ENCODE measurements around the gene TMEM14C.
"Not testable (repeated sequence)": the region's sequence is repeated elsewhere in the genome, so short reads cannot be mapped to it uniquely, and the experiment has no call there.

TMEM14C gene

GRCh38 chr6:10722820-10723566, at the start of gene TMEM14C:
TMEM14C (plus strand) TSS chr6:10723070; CDS start chr6:10724614, 1,544 bp downstream.
- peak; percentile 71 for DNase-seq

GRCh38 chr6:10676403-10676802, 46.5 kb upstream of the TMEM14C start:
- DNase-seq, result no peak

DNA sequence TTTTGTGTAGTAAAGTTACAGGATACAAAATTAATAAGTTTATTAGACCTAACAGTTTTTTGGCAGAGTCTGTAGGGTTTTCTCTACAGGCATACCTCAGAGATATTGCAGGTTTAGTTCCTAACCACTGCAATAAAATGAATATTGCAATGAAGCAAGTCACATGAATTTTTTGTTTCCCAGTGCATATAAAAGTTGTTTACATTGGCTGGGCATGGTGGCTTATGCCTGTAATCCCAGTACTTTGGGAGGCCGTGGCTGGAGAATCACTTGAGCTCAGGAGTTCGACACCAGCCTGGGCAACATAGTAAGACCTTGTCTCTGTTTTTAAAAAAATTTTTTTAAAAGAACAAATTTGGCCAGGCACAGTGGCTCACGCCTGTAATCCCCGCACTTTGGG, 44.4 kb upstream of the TMEM14C start:
- DNase-seq, result no peak

GRCh38 chr6:10681795-10682194, 41.1 kb upstream of the TMEM14C start:
- no peak for DNase-seq

DNA sequence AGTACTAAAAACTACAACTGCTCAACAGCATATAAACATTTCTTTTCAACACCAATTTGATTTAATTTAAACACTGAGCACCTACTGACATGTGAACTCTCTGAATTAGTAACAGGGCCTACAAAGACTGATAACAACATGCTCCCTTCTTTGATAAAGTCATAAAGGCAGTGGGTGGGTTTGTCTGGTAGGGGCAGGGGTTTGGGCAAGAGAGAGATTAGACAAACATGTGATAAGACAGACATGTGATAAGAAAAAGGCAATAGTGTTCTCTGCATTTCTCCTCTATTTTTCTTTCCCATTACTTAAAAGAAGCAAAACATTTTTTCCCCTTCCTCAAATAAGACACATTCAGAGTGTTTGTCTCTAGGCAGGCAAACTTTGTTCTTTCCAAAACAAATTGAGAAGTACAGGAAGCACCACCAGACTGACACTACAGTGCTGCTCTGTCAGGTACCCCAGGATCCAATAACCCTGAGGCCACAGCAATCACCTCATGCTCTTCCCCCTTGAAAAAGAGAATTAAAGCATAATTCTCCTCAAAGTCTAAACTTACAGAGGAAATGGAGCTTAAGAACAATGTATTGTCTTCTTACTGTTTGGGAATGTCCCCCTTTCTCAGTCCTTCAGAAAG, 40.4 kb upstream of the TMEM14C start:
- no peak for DNase-seq

- no peak for DNase-seq
These were observed 38.3 kb upstream of the TMEM14C start for GRCh38 chr6:10684618-10685017.

- no peak for DNase-seq
These were observed 37.6 kb upstream of the TMEM14C start for GRCh38 chr6:10685092-10685915.

GRCh38 chr6:10686901-10687300, 36.0 kb upstream of the TMEM14C start:
- DNase-seq, result no peak

GRCh38 chr6:10687582-10687981, 35.3 kb upstream of the TMEM14C start:
- peak; percentile 12 for DNase-seq

- DNase-seq, result peak; percentile 15
These were observed 32.0 kb upstream of the TMEM14C start for GRCh38 chr6:10690651-10691445.

DNA sequence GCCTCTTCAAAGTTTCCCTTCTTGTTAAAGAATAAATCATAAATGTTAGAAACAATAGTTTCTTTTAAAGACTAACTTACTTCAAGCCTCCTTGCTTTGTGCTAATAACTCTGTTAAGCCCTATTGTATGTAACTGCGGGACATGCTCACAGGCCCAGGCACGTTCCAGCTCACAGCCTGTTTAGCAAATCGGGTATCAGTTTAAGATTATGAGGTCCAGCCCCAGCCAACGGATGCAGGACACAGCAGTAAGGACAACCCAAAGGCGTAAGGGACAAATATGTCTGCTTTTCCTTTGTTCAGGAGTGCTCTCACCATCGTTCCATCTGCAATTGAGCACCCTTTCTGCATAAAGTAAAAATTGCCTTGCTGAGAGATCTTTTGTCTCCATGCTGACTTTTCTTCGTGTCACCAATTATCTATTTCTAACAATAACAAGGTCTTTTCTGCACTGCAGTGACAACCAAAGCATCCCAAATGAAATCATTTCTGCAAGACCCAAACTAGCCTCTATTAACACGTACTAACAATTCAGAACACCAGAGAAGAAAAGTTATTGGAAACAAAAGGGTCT, 29.8 kb upstream of the TMEM14C start:
- no peak for DNase-seq

DNA sequence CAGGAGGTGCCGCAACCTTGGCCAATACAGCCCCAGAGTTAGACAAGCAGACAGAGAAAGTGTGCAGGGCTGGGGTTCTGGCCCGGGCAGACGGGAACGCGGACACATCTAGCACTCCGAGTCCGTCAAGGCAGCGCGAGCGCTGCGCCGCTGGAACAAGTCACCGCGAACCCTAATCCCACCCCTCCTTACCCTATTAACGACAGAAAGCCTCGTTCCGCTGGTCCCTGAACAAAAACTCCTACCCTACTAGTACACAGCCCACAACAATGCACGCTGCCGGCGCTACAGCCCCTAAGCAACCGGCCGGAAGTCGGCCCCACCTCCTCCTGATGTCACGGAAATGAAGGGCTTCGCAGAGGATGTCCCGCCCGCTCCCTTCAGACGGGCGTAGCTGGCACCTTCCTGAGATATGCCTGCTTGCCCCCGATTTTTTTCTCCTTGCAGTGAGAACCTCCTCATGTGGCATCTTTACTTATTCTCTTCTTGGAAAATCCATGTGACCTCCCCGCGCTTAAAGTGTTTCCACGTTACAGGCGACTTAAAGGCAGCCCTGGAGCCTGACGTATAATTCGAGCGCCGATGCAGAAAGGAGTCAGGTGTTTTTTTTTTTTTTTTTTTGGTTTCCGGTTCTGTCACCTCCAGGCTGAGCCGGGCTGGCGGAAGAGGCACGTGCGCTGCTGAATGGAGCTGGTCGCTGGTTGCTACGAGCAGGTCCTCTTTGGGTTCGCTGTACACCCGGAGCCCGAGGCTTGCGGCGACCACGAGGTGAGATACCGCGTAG, 28.4 kb upstream of the TMEM14C start, which contains the start of the genes C6orf52 and PAK1IP1:
C6orf52 (minus strand) TSS at position 315 of the 784 bp plus-strand sequence. CDS start 7,066 bp downstream, outside the sequence.
PAK1IP1 (plus strand) TSS at position 671 of the 784 bp plus-strand sequence; CDS start at position 685, 14 bp downstream.
- peak; percentile 83 for DNase-seq

- no peak for DNase-seq
These were observed 27.7 kb upstream of the TMEM14C start for GRCh38 chr6:10695086-10695657.

DNA sequence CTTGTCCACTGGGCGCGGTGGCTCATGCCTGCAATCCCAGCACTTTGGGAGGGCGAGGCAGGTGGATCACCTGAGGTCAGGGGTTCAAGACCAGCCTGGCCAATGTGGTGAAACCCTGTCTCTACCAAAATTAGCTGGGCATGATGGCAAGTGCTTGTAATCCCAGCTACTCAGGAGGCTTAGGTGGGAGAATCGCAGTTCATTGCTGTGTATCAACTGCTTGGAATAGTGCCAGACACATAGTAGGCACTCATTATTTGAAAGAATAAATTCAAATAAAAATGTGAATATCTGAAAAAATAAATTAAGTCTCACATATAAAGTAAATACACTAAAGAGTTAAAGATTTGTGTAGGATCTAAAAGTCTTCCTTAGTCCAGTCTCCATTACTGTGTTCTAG, 26.2 kb upstream of the TMEM14C start:
- DNase-seq, result no peak

GRCh38 chr6:10713962-10714361, 8.9 kb upstream of the TMEM14C start:
- no peak for DNase-seq

DNA sequence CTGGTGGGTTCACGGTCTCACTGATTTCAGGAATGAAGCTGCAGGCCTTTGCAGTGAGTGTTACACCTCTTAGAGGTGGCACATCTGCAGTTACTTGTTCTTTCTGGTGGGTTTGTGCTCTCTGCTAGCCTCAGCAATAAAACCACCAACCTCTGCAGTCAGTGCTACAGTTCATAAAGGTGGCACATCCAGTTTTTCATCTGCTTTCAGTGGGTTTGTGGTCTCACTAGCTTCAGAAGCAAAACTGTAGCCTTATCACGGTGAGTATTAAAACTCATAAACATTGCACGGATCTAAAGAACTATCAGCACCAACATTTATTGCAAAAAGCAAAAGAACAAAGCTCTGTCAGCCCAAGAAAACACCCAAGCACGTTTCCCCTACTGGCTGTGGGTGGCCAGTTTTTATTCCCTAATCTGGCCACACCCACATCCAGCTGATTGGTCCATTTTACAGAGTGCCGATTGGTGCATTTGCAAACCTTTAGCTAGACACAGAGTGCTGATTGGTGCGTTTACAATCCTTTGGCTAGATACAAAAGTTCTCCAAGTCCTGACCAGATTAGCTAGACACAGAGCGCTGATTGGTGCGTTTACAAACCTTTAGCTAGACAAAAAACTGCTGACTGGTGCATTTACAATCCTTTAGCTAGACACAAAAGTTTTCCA, 3.4 kb upstream of the TMEM14C start:
- no peak for DNase-seq

GRCh38 chr6:10719964-10720264, 3.0 kb upstream of the TMEM14C start:
- DNase-seq, result no peak

DNA sequence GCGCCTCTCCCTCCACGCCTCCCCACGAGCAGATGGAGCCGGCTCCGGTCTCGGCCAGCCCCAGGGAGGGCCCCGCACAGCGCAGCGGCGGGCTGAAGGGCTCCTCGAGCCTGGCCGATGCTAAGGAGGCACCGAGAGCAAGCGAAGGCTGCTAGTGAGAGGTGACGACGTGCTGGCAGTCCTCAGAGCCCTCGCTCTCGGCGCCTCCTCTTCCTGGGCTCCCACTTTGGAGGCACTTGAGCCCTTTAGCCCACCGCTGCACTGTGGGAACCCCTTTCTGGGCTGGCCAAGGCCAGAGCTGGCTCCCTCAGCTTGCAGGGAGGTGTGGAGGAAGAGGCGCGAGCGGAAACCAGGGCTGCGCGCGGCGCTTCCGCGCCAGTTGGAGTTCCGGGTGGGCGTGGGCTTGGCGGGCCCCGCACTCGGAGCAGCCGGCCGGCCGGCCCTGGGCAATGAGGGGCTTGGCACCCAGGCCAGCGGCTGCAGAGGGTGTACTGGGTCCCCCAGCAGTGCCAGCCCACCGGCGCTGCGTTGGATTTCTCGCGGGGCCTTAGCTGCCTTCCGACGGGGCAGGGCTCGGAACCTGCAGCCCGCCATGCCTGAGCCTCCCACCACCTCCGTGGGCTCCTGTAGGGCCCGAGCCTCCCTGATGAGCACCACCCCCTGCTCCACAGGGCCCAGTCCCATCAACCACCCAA, 2.5 kb upstream of the TMEM14C start:
- DNase-seq, result no peak

- DNase-seq, result not testable (repeated sequence)
These were observed 1.7 kb upstream of the TMEM14C start for GRCh38 chr6:10720960-10721849.

All from NCI-H1417 treated with DMSO at 0.1 percent for 48 hours (cell line).